ENCODE data around the gene ADA. TPM values are rescaled to one million over a fixed set of nuclear protein-coding genes. Genes with fewer than 3 reads are reported as not detected.

ADA gene
- total RNA-seq, 2 donors from 2014 or later, result 12.8 to 15.9 TPM

DNA sequence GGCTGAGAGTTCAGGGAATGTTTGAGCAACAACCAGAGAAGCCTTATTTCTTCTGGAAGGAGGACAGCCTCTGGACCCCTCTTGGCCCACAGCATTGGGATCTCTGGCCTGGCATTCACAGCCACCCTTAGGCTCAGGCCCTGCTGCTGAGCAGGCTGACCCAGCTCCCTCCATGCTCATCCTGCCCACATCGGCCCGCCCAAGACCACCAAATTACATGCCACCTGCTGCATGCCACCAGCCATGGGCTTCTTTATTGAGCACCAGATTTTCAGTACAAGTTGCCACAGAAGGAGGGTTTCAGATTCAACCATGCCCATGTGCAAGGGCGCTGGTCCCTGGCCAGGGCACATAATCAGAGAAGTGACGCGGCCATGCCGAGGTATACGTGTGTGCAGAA lies 32.2 kb downstream of the ADA start:
- H3K4me1 Mint-ChIP-seq, result peaks cover 6% of the 10 kb centered on the region
- Histone ChIP-seq H3K4me3 (ENCODE audit: low read length) (no peak overlapping the region), H3K4me1 (ENCODE audit: control insufficient read depth, insufficient read depth, low read length) (no peaks in the 10 kb centered on the region), H3K9me3 (ENCODE audit: control insufficient read depth, low read length) (peaks cover 9% of the 10 kb centered on the region), H3K36me3 (ENCODE audit: control insufficient read depth, insufficient read depth, low read length) (peaks cover 47% of the 10 kb centered on the region), H3K9ac (ENCODE audit: extremely low read depth, low read length, poor library complexity, severe bottlenecking) (no peak overlapping the region), H3K27ac (ENCODE audit: low read depth, low read length) (no peak overlapping the region), H3K27me3 (ENCODE audit: control insufficient read depth, insufficient read depth, low read length, poor library complexity, severe bottlenecking) (no peaks in the 10 kb centered on the region)
- 96 to 100% methylated on average over 5 to 7 of the region's 7 CpGs for WGBS, 2 experiments (ENCODE audit: insufficient coverage in 1 of 2, insufficient read length in 1 of 2)
- no peak overlapping the region for H3K27ac Mint-ChIP-seq
- peaks cover 61% of the 10 kb centered on the region for H3K27me3 Mint-ChIP-seq (ENCODE audit: insufficient read depth)
- H3K36me3 Mint-ChIP-seq (ENCODE audit: low read depth), result peaks cover 79% of the 10 kb centered on the region
- TF ChIP-seq, protein P1, sequence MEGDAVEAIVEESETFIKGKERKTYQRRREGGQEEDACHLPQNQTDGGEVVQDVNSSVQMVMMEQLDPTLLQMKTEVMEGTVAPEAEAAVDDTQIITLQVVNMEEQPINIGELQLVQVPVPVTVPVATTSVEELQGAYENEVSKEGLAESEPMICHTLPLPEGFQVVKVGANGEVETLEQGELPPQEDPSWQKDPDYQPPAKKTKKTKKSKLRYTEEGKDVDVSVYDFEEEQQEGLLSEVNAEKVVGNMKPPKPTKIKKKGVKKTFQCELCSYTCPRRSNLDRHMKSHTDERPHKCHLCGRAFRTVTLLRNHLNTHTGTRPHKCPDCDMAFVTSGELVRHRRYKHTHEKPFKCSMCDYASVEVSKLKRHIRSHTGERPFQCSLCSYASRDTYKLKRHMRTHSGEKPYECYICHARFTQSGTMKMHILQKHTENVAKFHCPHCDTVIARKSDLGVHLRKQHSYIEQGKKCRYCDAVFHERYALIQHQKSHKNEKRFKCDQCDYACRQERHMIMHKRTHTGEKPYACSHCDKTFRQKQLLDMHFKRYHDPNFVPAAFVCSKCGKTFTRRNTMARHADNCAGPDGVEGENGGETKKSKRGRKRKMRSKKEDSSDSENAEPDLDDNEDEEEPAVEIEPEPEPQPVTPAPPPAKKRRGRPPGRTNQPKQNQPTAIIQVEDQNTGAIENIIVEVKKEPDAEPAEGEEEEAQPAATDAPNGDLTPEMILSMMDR (conservative IDR thresholded peaks at IDR 0.05), result no peak
- DNase-seq, result no peak
- no peak overlapping the region for H3K4me3 Mint-ChIP-seq
- H3K9me3 Mint-ChIP-seq, result peaks cover 12% of the 10 kb centered on the region

DNA sequence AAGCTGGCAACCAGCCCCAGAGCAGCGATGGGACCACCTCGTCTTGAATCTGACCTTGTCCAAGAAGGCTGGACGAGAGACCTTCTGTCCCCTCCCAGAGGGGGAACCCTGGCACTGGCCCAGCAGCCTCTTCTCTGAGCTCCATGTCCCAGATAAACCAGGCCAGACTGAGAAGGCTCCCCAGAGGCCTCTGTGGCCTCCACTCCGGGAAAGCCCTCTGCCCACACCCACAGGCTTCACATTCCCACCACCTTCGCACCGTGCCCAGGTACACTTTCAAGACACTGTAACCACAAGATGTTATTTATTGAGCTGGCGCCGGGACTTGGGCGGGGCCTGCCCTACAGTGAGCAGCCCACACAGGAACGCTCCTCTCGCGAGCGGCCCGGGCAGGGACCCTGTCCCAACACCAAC lies 33.2 kb downstream of the ADA start:
- Mint-ChIP-seq H3K27ac (no peak overlapping the region), H3K4me3 (no peak overlapping the region), H3K27me3 (ENCODE audit: insufficient read depth) (peaks cover 58% of the 10 kb centered on the region), H3K4me1 (peaks cover 6% of the 10 kb centered on the region), H3K36me3 (ENCODE audit: low read depth) (peaks cover 83% of the 10 kb centered on the region), H3K9me3 (peaks cover 9% of the 10 kb centered on the region)
- WGBS, 2 experiments (ENCODE audit: insufficient coverage in 1 of 2, insufficient read length in 1 of 2), result 92 to 97% methylated on average over 11 to 14 of the region's 14 CpGs
- Histone ChIP-seq H3K27ac (ENCODE audit: low read depth, low read length) (no peak overlapping the region), H3K4me1 (ENCODE audit: control insufficient read depth, insufficient read depth, low read length) (no peaks in the 10 kb centered on the region), H3K9me3 (ENCODE audit: control insufficient read depth, low read length) (peaks cover 7% of the 10 kb centered on the region), H3K4me3 (ENCODE audit: low read length) (no peak overlapping the region), H3K36me3 (ENCODE audit: control insufficient read depth, insufficient read depth, low read length) (peaks cover 51% of the 10 kb centered on the region), H3K27me3 (ENCODE audit: control insufficient read depth, insufficient read depth, low read length, poor library complexity, severe bottlenecking) (no peaks in the 10 kb centered on the region), H3K9ac (ENCODE audit: extremely low read depth, low read length, poor library complexity, severe bottlenecking) (no peak overlapping the region)
- TF ChIP-seq, protein P1 (conservative IDR thresholded peaks at IDR 0.05), result no peak
- DNase-seq, result no peak

DNA sequence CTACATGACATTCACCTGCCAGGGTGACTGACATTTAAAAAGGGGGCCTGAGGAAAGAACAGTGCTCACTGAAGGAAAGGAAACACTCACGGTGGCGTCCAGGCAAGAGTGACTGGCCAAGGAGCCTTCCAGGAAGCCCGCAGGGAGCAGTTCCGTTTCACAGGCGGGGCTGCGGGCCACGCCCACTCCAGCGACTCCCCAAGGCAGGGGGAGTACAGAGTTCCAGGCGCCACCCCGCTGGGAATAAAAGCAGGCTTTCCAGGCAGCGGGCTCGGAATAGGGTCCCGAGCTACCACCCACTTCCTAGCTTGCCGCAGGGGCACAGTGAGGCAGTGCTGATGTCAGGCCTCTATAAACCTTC lies 34.9 kb downstream of the ADA start:
- no peaks in the 10 kb centered on the region for H3K27me3 ChIP-seq (ENCODE audit: control insufficient read depth, insufficient read depth, low read length, poor library complexity, severe bottlenecking)
- no peaks in the 10 kb centered on the region for H3K4me1 ChIP-seq (ENCODE audit: control insufficient read depth, insufficient read depth, low read length)
- H3K4me3 Mint-ChIP-seq, result no peak overlapping the region
- H3K36me3 Mint-ChIP-seq (ENCODE audit: low read depth), result peaks cover 71% of the 10 kb centered on the region
- no peaks in the 10 kb centered on the region for H3K9me3 Mint-ChIP-seq
- peak; percentile 73 for DNase-seq
- H3K9ac ChIP-seq (ENCODE audit: extremely low read depth, low read length, poor library complexity, severe bottlenecking), result no peak overlapping the region
- TF ChIP-seq, protein P1 (conservative IDR thresholded peaks at IDR 0.05), result no peak
- peaks cover 6% of the 10 kb centered on the region for H3K4me1 Mint-ChIP-seq
- no peaks in the 10 kb centered on the region for H3K9me3 ChIP-seq (ENCODE audit: control insufficient read depth, low read length)
- H3K27ac ChIP-seq (ENCODE audit: low read depth, low read length), result no peak overlapping the region
- peaks cover 52% of the 10 kb centered on the region for H3K36me3 ChIP-seq (ENCODE audit: control insufficient read depth, insufficient read depth, low read length)
- H3K27me3 Mint-ChIP-seq (ENCODE audit: insufficient read depth), result peaks cover 50% of the 10 kb centered on the region
- no peak overlapping the region for H3K27ac Mint-ChIP-seq
- 77% methylated on average over 14 of the region's 14 CpGs; no CpG with 5 or more reads in 1 of the 2 experiments for WGBS, 2 experiments (ENCODE audit: insufficient coverage in 1 of 2, insufficient read length in 1 of 2)
- H3K4me3 ChIP-seq (ENCODE audit: low read length), result no peak overlapping the region
